HepG2 (cell line): ENCODE results near the gene CHCHD5. TPM values are rescaled to one million over a fixed set of nuclear protein-coding genes. Genes with fewer than 3 reads are reported as not detected.
A peak's percentile ranks its signal among the peaks of the same experiment; 100 is the strongest.

Experiments
- ATAC-seq: fragments of 200-7000 bp; cut with Tn5 transposase; 3 replicates; pipeline ENCODE4 v1.9.1; 2020; ENCODE audit warnings: mild to moderate bottlenecking, moderate library complexity
- BruUV-seq: library from RNA; stranded (reverse); fragments of 400-500 nt; replicated peaks from 2 replicates; lab custom pipeline; 2021; lab: Mats Ljungman, UMichigan
- CTCF ChIA-PET: fragments of 300-600 bp; formaldehyde crosslinking; extraction: SDS; loops from one replicate; lab custom pipeline; 2021; ENCODE audit warnings: low total read pairs, inconsistent platforms, low intra/inter-chr PET ratio; lab: Yijun Ruan, JAX
- POLR2A ChIA-PET: fragments of 350-600 bp; sonication (Branson Sonifier 250); formaldehyde crosslinking; loops from one replicate; lab custom pipeline; 2020; ENCODE audit warnings: antibody characterized with exemption, inconsistent platforms; lab: Yijun Ruan, JAX
- DNase-seq: peaks from one replicate; pipeline ENCODE4 v3.0.0-alpha.2; 2015; ENCODE audit warnings: low spot score
- FAIRE-seq: peaks from 3 replicates; lab custom pipeline; 2011; peaks lifted over from hg19 to GRCh38; lab: Jason Lieb, UNC
- H2AFZ ChIP-seq: one replicate; pipeline ENCODE4 v1.6.1; 2011; ENCODE audit warnings: low read length, inconsistent platforms
- H3K27ac ChIP-seq: fragments of 300-600 bp; 3 replicates; pipeline ENCODE4 v1.8.0; 2011; ENCODE audit warnings: mixed run types, mild to moderate bottlenecking, mixed read lengths, low read length, inconsistent platforms; ENCODE audit not compliant: insufficient read depth; ENCODE audit errors: extremely low read length
- H3K27me3 ChIP-seq, 2 experiments: fragments of 200-600 bp in 1 of 2; 2 replicates in 1 of 2; 3 replicates in 1 of 2; pipeline versions ENCODE4 v1.6.0 to v1.8.0; 2011; ENCODE audit warnings: low read length in 2 of 2, mild to moderate bottlenecking in 2 of 2, moderate library complexity in 2 of 2, inconsistent platforms in 1 of 2; ENCODE audit not compliant: insufficient read depth in 2 of 2, control insufficient read depth in 1 of 2
- H3K36me3 ChIP-seq, 2 experiments: fragments of 200-600 bp in 1 of 2; replicated peaks in 1 of 2; 2 replicates in 1 of 2; 3 replicates in 1 of 2; pipeline versions ENCODE4 v1.5.1 to v1.8.0; 2011; ENCODE audit warnings: low read length in 2 of 2, inconsistent platforms in 1 of 2; ENCODE audit not compliant: insufficient read depth in 2 of 2, control insufficient read depth in 1 of 2
- H3K4me1 ChIP-seq: 2 replicates; pipeline ENCODE4 v1.5.1; 2012; ENCODE audit warnings: low read length, inconsistent platforms; ENCODE audit not compliant: insufficient read depth
- H3K4me2 ChIP-seq: 2 replicates; pipeline ENCODE4 v1.6.0; 2011; ENCODE audit warnings: low read depth, low read length, inconsistent platforms
- H3K4me3 ChIP-seq, 3 experiments: fragments of 200-600 bp in 1 of 3; sonication (generic), shearing (Covaris generic) in 1 of 3; replicated peaks in 1 of 3; 2 replicates each; pipeline ENCODE4 v1.5.1; 2011 to 2016; ENCODE audit warnings: low read length in 3 of 3, inconsistent platforms in 2 of 3, low read depth in 2 of 3, mild to moderate bottlenecking in 2 of 3, control low read depth in 1 of 3, mixed read lengths in 1 of 3; ENCODE audit not compliant: insufficient read depth in 1 of 3
- H3K79me2 ChIP-seq: one replicate; pipeline ENCODE4 v1.6.1; 2011; ENCODE audit warnings: low read length, inconsistent platforms; ENCODE audit not compliant: insufficient read depth
- H3K9ac ChIP-seq: 2 replicates; pipeline ENCODE4 v1.6.0; 2011; ENCODE audit warnings: mild to moderate bottlenecking, low read depth, low read length, inconsistent platforms; ENCODE audit not compliant: insufficient read depth
- H3K9me3 ChIP-seq: 2 replicates; pipeline ENCODE4 v1.5.1; 2012; ENCODE audit warnings: mild to moderate bottlenecking, low read length
- H4K20me1 ChIP-seq: 2 replicates; pipeline ENCODE4 v1.6.0; 2011; ENCODE audit warnings: inconsistent platforms, mild to moderate bottlenecking, low read length, moderate library complexity; ENCODE audit not compliant: insufficient read depth
- ATF7-NPFF ChIP-seq: sonication (generic); formaldehyde crosslinking; IDR thresholded peaks from 2 replicates; pipeline ENCODE4 v1.8.1; 2023; ENCODE audit warnings: mild to moderate bottlenecking, low read depth, missing genetic modification reagents, moderate library complexity
- CBX5 ChIP-seq: sonication (generic); formaldehyde crosslinking; IDR thresholded peaks from 2 replicates; pipeline ENCODE4 v1.4.0; 2020; ENCODE audit warnings: missing genetic modification reagents, borderline replicate concordance
- CC2D1A ChIP-seq: sonication (generic); formaldehyde crosslinking; IDR thresholded peaks from 2 replicates; pipeline ENCODE4 v1.8.1; 2023; ENCODE audit warnings: mild to moderate bottlenecking, missing genetic modification reagents
- GATAD2A ChIP-seq: IDR thresholded peaks from 2 replicates; pipeline ENCODE4 v1.6.1; 2016
- HMGXB4 ChIP-seq, 2 experiments: sonication (generic) in 1 of 2; formaldehyde crosslinking in 1 of 2; IDR thresholded peaks; 2 replicates each; pipeline versions ENCODE4 v1.4.0 to v1.6.1; 2018 to 2020; ENCODE audit warnings: missing genetic modification reagents in 2 of 2, borderline replicate concordance in 1 of 2, low read depth in 1 of 2, mild to moderate bottlenecking in 1 of 2, missing biosample characterization in 1 of 2
- NR2F6 ChIP-seq, 2 experiments: IDR thresholded peaks; 2 replicates each; pipeline ENCODE4 v1.6.1; 2016; ENCODE audit warnings: antibody characterized with exemption in 1 of 2, mild to moderate bottlenecking in 1 of 2
- SALL1 ChIP-seq: sonication (generic); formaldehyde crosslinking; IDR thresholded peaks from 2 replicates; pipeline ENCODE4 v1.8.0; 2022; ENCODE audit warnings: mild to moderate bottlenecking, missing genetic modification reagents
- SNAPC4 ChIP-seq: sonication (generic); formaldehyde crosslinking; IDR thresholded peaks from 2 replicates; pipeline ENCODE4 v1.4.0; 2020; ENCODE audit warnings: mild to moderate bottlenecking, missing genetic modification reagents
- SNRNP70 ChIP-seq: fragments of 200-400 bp; formaldehyde crosslinking; IDR thresholded peaks from 2 replicates; pipeline ENCODE4 v1.6.1; 2017; ENCODE audit warnings: mild to moderate bottlenecking, low read depth, low read length, moderate library complexity
- U2AF2 ChIP-seq: fragments of 200-400 bp; formaldehyde crosslinking; IDR thresholded peaks from 2 replicates; pipeline ENCODE4 v1.6.1; 2017; ENCODE audit warnings: low read depth, mild to moderate bottlenecking, low read length
- ZBTB49 ChIP-seq: sonication (generic); formaldehyde crosslinking; IDR thresholded peaks from 2 replicates; pipeline ENCODE4 v1.4.0; 2020; ENCODE audit warnings: missing genetic modification reagents, borderline replicate concordance
- ZNF275 ChIP-seq: sonication (generic); formaldehyde crosslinking; IDR thresholded peaks from 2 replicates; pipeline ENCODE4 v1.8.0; 2022; ENCODE audit warnings: missing genetic modification reagents, mild to moderate bottlenecking, inconsistent platforms, borderline replicate concordance
- WGBS: methylation state at CpG from one replicate; pipeline ENCODE4 v1.1.6; 2017; ENCODE audit warnings: low lambda C conversion rate; 5-methylcytosine and 5-hydroxymethylcytosine counted together
- in situ Hi-C: cut with HindIII; loops from 2 replicates; pipeline ENCODE4 v1.10.0; 2017; ENCODE audit warnings: low pct_unique_long_range_greater_than_20kb; ENCODE audit not compliant: extremely low pct_ligation_motif_present
- intact Hi-C: fragments of 100-400 bp; cut with micrococcal nuclease; formaldehyde crosslinking; loops from one replicate; pipeline ENCODE4 v1.10.0; 2022; ENCODE audit not compliant: unreplicated experiment
- polyA plus RNA-seq, 8 experiments: library from polyadenylated mRNA; depleted of rRNA in 3 of 8; stranded (reverse) in 7 of 8; unstranded in 1 of 8; fragments of >200 nt; fragmentation: Illumina TruSeq in 4 of 8; extraction: Trizol in 4 of 8; gene quantifications; 2 replicates each; pipeline versions ENCODE4 v1.2.1 to v1.2.3, GENCODE V29; 2011 to 2016; ENCODE audit warnings: low read depth in 4 of 8, missing spikeins in 1 of 8, mixed read lengths in 1 of 8; ENCODE audit not compliant: insufficient read depth in 1 of 8
- total RNA-seq, 5 experiments: library from RNA; depleted of rRNA; stranded (reverse); fragments of >200 nt; fragmentation: Illumina TruSeq; extraction: Trizol; gene quantifications; 2 replicates each; pipeline ENCODE4 v1.2.3, GENCODE V29; 2016; ENCODE audit warnings: low read depth in 1 of 5

Gene CHCHD5
- total and polyA plus RNA-seq, 2 of the 13 experiments (the other 11 are each of a cell fraction or from before 2014, with no cell fraction given): 19.0 to 23.9 TPM

- H3K9ac ChIP-seq: no peak overlapping the region
- no peak for TF ChIP-seq SNRNP70
- TF ChIP-seq ZNF275: no peak
- TF ChIP-seq HMGXB4 (CRISPR knock-in tag; IDR thresholded peaks at IDR 0.05; ENCODE audit: borderline replicate concordance in 1 of 2, low read depth in 1 of 2): peak in 1 of 2 experiments; percentile 82; a peak in 1 of 4 replicates
- TF ChIP-seq CC2D1A (CRISPR knock-in tag): no peak
- TF ChIP-seq ATF7-NPFF (CRISPR knock-in tag): 0 out of 2 replicates have a peak, but pooled peaks have one; percentile 32
- TF ChIP-seq NR2F6 (IDR thresholded peaks at IDR 0.05): no peak
- peak; percentile 43; the same call in 1 of the 2 replicates for TF ChIP-seq NR2F6 (CRISPR knock-in tag; IDR thresholded peaks at IDR 0.05)
- no peak for TF ChIP-seq U2AF2
- no peak for TF ChIP-seq SNAPC4 (CRISPR knock-in tag)
- TF ChIP-seq GATAD2A (CRISPR knock-in tag): peak; percentile 49; the same call in 1 of the 2 replicates
- peak; percentile 67; the same call in 1 of the 2 replicates for TF ChIP-seq SALL1 (CRISPR knock-in tag)
- TF ChIP-seq CBX5 (CRISPR knock-in tag): peak; percentile 79; the same call in 1 of the 2 replicates
- no peak for TF ChIP-seq ZBTB49
Observed at GRCh38 chr2:112626604-112627059, 42.2 kb downstream of the CHCHD5 start.

More at GRCh38 chr2:112626604-112627059, 42.2 kb downstream of the CHCHD5 start:
- no peaks in the 10 kb centered on the region for H3K36me3 ChIP-seq
- no peaks in the 10 kb centered on the region for H4K20me1 ChIP-seq
- H3K27me3 ChIP-seq: peaks cover 0 to 28% of the 10 kb centered on the region in 2 experiments; a peak in 3 of 5 replicates
- no TSS peak for BruUV-seq
- no peak for FAIRE-seq
- POLR2A ChIA-PET: interaction anchor here (1.3 to 2.5 kb wide), 4 partner anchors 14 to 99 kb away, joined by 3 to 29 read pairs (median 8); partner anchors contain the start of gene SLC20A1
- H2AFZ ChIP-seq: no peak overlapping the region
- H3K4me2 ChIP-seq: peak overlapping the region; percentile 34; the same call in 1 of the 2 replicates
- intact Hi-C loops: loop anchor here (1.0 to 2.0 kb wide), 3 partner anchors 18 to 100 kb away; partner anchors contain the start of gene SLC20A1
- no peak overlapping the region; a peak in 1 of 6 replicates for H3K4me3 ChIP-seq
- 9% methylated on average over 6 of the region's 7 CpGs for WGBS
- H3K27ac ChIP-seq: no peak overlapping the region
- peak; percentile 93 for ATAC-seq
- in situ Hi-C loops: loop anchor here (5.0 kb wide), 2 partner anchors 61 to 96 kb away; partner anchors contain the start of gene NT5DC4
- peak; percentile 41 for DNase-seq
- CTCF ChIA-PET: interaction anchor here (0.8 to 7.3 kb wide), 5 partner anchors 22 to 100 kb away, joined by 3 to 113 read pairs (median 8); no protein-coding TSS in a partner anchor
- no peaks in the 10 kb centered on the region for H3K79me2 ChIP-seq
- H3K9me3 ChIP-seq: no peaks in the 10 kb centered on the region
- peaks cover 34% of the 10 kb centered on the region for H3K4me1 ChIP-seq
